ENCODE data around the gene PNCK. TPM values are rescaled to one million over a fixed set of nuclear protein-coding genes. Genes with fewer than 3 reads are reported as not detected.

Gene PNCK
- total RNA-seq, 1 donor from 2014 or later, result not detected

DNA sequence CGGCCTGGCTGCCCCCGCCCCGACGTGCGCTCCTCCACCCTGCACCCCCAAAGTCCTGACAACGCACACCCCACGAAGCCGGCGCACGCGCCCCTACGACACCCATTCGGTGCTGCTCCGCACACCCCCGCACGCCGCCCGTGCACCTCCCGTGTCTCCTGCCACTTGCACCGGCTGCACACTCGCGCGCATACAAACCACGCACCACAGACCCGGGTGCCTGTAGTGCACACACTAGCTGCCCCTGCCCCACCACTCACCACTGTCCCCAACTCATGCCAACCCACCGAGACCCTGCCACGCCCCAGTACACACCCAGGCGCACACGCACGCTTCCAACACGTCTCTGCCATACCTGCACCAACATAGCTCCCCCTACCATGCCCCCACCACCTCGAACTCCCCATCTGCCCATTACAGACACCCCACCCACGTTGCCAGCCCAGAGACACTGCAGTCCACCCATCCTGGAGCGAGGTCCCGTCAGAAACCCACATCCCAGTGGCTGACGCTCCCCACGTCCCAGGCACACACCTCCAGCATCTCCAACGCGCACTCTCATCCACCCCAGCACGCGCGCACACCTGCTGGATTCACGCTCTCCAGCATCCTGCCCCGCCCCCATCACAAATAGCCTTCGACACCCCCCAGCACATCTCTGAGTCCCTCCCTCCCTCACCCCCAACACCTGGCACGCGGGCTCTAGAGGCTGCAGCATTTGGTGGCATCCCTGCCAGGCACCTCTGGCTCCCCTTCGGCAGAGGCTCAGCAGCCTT lies 30.8 kb downstream of the PNCK start:
- intact Hi-C loops (cut with micrococcal nuclease), result no loop called here

DNA sequence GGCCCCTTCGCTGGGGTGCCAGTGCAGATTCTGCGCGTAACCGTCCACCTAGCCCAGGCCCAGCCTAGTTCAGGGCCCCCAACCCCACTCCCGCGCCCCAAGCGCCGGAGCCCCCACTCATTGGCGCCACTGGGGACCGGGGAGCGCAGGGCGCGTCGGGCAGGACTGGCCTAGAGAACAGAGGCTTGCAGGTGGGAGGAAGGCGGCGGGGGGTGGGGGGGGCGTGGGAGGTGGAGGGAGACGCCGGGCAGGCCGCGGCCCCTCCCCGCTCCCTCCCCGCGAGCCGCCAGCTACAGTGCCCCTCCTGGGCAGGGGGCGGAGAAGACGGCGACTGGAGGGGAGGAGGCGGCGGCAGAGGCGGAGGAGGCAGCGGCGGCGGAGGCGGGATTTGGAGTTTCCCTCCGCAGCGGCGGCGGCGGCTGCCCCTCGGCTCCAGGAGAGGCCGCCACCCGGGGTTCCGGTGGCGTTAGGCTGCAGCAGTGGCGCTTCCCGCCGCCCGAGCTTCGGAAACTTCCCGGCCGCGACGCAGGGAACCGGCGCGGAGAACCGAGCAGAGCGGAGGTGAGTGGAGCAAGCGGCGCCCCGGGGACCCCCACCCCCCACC lies 31.5 kb downstream of the PNCK start:
- intact Hi-C loops (cut with micrococcal nuclease), result no loop called here

DNA sequence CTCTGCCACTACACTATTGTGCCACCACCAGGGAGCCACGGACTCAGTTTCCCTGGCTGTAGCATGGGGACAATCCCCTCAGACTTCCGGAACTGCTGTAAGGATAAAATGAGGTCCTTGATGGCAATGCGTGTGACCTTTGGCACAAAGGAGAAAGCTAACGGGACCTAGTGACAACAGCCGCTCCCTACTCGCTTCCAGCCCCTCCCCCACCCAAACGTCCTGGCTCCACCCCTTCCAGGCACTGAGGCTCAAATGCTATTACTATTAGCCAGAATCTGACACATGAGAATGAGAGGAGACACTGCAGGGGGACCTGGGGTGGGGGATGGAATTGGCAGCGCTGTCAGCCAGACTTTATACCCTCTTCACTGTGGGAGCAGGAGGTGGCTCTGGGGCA lies 32.0 kb downstream of the PNCK start:
- intact Hi-C loops (cut with micrococcal nuclease), result no loop called here

DNA sequence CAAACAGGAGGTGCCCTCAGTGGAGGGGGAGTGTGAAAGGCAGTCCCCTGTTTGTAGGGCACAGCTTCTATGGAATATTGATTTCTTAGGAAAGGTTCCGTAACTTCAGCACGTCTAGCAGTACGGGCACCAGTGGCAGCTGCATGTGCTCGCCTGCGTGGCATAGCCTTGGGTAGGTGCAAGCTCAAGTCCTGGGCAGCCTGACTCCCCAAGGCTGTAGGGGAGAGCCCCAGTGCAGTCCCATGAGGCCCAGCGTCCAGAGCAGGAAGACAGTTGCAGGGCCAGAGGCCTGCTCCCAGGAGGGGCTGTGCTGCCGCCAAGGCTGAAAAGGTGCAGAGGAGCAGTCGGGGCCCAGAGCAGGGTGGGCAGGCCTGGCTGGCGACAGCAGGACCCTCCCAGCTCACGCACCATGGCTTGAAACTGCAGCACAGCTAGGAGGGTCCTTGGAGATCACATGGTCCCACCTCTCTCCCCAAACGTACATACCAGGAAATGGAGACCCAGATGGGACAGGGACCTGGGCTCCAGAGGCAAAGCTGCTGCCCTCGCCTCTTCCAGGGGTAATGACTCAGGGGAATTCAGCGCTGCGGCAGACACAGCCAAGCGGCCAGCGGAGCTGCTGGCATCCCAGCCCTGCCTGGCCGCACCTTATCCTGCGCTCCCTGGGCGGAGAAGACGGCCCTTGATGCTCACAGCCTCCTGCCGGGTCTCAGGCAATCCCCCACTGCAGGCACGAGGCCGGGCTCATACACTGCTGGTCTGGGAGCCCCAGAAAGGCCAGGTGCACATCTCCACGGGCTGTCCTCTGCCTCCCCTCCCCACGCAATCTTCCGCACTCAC lies 32.7 kb downstream of the PNCK start:
- intact Hi-C loops (cut with micrococcal nuclease), result no loop called here

DNA sequence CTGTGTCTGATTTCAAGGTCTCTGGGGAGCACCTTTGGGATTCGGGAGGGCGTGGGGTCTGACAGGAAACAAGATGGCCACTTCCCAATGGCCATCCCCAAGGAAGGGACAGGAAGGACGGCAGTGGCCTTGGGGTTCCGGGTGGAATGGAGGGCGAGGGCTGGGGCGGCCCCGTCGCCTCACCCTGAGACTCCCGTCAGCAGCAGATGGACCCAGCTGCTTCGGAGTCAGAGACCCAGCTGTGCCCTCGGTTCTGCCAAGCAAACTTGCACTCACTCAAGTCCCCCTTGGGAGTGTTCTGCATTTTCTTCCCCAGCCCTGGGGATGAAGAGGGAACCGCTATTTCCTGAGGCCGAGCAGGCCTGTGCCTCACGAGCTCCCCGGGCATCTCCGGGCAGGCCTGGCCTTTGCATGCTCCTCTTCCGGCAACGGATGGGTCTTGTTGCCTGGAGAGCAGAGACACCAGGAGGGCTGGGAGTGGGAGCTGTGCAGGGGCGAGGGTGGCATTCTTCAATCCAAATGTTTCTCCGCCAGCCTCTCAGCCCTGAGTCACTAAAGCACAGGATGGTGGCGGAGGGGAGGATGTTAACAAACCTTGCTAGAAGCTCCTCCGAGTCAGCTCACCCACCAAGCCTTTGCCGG lies 33.4 kb downstream of the PNCK start:
- intact Hi-C loops (cut with micrococcal nuclease), result no loop called here

DNA sequence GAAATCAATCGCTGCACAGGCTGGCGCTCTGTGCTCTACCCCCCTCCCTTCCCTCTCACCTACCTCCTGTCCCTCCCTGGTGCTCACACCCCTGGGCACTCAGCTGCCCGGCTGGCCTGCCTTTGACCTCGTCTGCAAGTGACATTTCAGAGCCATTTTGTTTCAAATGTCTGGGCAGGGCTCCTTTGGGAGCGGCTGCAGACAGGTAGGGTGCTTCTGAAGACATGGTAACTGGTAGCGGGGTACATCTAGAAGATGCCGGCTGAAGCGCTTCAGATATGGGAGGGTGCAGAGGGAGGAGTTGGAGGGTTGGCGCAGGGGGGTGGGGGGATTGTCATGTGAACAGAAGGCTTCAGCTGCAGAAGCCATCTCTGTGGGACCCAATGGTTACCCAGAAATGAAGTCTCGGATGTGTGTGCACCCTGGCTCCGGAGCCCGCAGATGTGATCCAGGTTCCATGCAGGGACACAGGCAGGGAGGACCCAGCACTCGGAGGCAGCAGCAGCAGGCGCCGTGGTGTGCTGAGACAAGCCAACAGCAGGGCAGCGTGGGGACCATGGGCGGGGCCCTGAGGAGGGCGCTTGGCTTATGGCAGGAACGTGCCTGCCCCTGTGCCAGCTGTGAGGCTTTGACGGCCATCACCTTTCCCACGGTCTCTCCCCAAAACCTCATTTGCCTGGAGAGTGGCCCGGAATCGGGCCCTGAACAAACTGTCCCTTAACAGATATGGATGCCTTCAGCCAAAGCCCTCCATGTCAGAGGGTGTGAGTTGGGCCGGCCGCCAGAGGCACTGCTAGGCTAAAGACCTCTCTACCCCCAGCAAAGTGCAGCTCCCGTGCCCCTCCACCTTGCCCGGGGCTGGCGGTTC lies 34.2 kb downstream of the PNCK start:
- intact Hi-C loops (cut with micrococcal nuclease), result no loop called here

DNA sequence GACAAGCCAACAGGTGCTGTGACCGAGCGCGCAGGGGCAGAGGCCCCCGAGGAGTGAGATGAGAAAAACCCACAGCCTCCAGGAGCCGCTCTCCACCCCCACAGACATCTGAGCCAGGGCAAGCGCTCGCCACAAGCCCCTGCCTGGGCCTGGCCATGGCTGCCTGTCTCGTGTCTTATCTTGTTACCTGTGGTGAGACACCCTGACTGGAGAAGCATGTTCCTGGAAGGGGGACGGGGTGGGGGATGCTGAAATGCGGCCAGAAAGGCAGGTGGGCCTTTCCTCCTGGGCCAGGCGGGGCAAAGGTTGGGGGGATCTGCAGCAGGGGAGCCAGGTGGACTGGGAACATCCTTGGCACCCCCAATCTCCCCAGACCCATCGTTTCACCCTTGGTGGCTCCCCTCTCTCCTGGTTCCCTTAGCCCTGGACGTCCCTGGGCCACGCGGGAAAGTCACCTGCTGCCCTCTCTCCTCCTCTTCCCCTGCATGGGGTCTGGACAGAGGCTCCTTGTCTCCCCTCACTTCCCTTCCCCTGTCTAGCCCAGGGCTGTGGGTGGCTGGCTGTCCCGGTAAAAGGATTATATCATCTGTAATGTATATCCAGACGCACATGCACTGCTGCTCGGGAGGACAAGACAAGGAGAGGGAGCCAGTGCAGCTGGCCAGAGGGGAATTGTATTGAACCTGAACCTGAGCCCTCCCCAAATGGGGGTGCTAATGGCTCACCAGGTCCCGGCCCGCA lies 35.0 kb downstream of the PNCK start:
- intact Hi-C loops (cut with micrococcal nuclease), result no loop called here

DNA sequence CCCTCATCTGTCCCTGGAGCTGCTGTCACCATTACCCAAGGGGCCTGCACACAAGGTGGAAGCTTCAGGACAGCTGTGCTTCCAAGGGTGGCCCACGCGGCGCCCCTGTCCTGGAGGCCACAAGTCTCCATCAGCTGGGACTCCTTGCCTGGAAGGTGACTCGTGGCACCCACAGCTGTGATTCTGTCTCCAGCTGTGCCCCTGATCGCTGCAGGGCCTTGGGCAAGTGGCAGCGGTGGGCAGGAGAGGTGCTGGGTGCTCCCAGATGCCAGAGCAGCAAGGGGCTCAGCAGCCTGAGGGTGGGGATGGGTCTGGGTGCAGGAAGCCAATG lies 35.6 kb downstream of the PNCK start:
- intact Hi-C loops (cut with micrococcal nuclease), result no loop called here

DNA sequence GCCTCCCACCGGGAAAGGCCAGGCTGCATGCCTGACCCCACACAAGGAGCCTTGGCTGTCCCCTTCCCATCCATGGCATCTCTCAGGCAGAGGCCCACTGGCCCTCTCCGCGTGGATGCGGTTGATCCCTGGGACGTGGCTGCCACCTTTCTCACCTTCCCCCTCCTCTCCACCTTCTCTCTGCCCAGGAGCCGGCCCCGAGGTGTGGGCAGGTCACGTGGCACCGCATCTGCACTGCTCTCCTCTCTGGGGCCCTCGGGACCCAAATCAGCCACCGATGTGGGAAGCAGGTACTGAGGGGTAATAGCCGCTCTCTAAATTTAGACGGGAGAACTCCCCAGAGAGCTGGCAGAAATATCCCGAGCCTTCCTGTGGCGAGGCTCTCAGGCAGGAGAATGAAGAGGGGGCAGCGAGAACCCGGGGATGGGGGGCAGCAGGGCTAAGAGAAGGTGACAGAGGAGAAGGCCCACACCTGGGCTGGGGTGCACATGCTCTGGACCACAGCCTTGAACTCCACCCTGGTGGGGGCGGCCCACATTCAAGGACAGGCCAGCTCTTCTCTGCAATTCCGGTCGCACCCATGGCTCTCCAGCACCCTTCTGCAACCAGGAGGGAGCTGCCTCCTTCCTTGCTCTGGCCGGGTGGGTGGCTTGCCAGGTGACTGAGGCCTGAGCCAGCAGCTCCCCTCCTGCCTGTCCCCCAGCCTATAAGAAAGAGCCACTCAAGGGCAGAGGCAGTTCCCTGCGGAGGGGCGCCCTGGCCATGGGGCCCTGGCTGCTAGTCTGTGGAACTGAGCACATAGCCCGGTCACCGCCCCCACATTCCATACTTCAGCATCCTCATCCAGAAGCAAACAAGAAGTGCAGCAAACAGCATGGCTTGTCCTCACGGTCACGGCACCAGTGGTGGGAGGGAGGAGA lies 36.2 kb downstream of the PNCK start:
- intact Hi-C loops (cut with micrococcal nuclease), result no loop called here

DNA sequence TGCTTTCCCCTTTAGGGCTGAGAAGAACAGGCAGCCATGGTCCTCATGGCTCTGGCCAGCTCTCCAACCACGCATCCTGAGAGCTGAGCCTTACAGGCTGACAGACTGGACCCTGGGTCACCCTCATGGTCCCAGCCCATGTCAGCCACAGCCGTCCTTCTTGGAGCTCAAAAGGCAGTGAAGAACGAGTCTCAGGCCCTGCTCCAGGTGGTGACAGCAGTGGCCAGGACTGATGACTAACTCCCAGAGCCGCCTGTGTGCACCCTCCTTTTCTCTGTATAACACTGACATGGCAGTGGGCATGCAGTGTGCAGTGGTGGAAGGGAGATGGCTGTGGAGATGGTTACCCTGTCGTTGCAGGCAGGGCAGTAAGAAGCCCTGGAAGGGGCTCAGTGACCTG lies 36.9 kb downstream of the PNCK start:
- intact Hi-C loops (cut with micrococcal nuclease), result no loop called here

DNA sequence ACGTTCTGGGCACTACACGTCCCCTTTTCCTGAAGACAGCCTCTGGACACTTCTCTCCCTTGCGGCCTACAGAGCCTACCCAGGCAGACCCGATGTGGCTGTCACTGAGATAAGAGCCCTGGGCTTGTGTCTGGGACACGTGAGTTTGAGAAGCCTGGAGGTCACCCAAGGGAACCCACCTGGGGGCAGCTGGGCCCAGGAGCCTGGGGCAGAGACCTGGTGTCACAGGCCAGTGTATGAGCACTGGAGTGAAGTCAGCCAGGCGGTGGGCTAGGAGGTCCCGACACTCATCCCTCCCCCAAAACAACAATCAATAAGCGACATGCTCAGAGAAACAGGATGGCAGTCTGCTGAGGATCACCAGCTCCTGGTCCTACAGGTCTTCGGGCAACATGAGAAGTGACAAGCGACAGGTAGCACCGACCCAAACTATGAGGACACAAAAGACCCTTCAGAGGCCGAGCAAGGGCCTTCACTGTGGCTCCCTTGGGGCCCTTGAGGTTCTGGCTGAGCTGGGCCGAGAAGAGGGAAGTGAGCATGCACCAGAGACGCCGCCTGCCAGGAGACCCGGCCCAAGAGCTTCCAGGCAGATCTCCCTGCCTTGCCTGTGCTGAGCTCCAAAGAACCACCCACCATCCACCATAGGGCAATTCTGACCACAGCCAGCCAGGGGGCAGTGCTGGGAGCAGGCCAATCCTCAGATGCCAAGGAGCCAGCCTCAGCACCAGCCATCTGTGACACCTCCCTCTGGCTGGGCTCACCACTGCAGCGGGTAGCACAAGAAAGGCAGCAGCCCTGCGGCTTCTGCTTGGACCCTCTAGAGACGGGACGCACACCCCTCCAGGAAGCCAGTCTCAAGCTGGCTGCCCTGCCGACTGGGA lies 37.6 kb downstream of the PNCK start:
- intact Hi-C loops (cut with micrococcal nuclease), result no loop called here

DNA sequence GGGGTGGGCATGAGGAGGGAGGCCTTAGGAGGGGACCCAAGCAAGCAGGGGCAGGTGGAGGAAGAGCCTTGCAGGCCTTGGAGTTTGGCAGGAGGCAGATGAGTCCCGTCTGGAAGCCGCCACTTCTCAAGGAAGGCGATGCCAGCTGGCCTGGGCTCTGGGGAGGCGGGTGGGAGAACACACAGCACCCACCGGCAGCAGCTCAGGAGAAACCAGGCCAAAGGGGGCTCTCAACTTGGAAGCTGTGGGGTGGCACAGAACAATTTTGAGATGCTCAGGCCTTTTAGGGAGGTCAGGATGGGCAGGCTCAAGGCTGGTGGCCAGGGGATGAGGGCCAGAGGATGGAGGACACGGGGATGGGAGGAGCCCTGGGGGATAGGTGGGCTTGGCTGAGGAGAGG lies 38.2 kb downstream of the PNCK start:
- intact Hi-C loops (cut with micrococcal nuclease), result no loop called here

DNA sequence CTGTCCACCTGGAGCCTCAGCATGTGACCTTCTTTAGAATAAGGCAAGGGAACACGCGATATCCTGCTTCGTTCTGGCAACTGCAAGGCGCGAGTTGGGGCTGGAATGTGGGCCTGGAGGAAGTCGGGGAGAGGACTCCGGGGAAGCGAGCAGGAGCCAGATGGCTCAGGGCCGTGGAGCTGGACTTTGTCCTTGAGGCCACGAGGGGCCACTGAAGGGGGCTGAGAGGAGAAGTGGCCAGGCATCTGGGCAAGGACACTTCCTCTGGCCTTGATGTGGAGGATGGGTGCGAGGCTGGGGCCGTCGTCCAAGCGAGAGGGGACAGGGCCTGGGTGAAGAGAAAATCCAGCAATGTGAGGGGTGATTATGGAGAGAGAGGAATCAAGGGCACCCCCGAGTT lies 38.8 kb downstream of the PNCK start:
- intact Hi-C loops (cut with micrococcal nuclease), result no loop called here

DNA sequence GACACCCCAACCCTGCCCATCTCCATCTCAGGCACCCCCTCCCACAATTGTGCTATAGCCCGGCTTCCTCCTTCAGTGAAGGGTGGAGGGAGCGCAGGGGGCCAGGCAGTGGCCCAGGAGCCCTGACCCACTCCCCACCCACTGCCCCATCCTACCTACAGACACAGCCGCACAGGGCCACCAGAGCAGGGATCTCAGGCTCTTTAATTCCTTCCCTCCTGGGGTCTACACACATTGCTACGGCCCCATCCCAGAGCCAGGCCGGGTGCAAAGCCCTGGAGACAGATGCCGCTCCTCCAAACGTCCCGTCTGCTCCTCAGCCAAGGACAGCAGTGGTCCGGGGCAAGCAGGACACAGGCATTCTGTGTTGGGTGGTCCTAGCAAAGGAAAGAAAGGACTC lies 39.4 kb downstream of the PNCK start:
- intact Hi-C loops (cut with micrococcal nuclease), result no loop called here

DNA sequence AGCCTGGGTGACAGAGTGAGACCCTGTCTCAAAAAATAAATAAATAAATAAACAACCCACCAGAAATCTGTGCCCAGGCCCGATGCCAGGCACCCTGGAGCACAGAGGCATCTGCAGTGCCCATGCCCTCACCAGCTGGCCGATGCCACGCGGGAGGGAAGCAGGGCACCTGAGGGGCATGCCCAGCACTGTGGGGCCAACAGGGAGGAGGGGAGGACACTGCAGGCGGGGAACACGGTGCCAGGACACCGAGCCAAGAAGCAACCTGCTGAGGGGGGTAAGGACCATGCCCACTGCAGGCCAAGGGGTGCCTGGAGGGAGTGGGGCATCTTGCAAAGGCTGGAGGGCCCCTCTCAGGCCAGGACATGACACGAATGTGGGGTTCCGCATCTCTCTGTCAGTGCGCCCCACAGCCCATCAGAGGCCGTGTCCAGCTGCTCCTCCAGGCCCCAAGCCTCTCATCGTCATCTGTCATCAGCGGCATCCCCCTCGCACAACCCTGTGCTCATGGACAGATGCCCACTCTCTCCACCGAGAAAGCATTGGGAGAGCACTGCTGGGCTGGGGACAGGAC lies 39.9 kb downstream of the PNCK start:
- intact Hi-C loops (cut with micrococcal nuclease), result no loop called here

DNA sequence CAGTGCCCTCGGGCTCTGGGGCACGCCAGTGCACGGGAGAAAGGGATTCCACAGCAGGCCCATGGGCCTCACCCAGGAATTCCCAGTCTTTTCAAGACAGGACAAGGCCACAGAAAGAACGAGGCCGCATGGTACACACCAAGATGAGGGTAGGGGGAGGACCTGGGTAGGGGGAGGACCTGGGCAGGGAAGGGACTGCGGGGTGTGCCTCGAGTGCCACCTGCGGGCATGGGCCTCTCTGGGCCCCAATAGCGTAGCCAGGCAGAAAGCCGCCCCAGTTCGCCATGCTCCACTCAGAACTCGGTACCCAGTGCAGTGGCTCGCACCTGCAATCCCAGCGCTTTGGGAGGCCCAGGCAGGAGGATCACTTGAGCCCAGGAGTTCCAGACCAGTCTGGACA lies 40.6 kb downstream of the PNCK start:
- intact Hi-C loops (cut with micrococcal nuclease), result no loop called here

DNA sequence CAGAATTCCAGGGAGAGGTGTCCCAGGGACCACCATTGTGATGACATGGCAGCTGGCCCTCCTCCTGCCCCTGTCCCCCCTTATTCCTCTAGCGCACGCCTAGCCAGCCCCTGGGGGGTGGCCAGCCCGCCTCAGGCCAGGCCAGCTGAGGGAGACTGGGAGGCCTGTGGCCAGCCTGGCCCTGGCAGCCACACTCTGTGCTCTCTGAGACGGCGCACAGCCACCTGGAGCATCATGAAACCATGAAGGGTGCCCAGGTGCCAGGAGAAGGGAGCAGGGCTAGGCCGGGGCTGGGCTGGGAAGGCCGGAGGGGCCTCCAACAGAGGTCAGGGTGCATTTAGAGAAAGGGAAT lies 41.0 kb downstream of the PNCK start:
- intact Hi-C loops (cut with micrococcal nuclease), result no loop called here
